HG02763 (cell line): ENCODE measurements around the gene CXorf49B.
A peak's percentile ranks its signal among the peaks of the same experiment; 100 is the strongest.
"Not testable (repeated sequence)": the region's sequence is repeated elsewhere in the genome, so short reads cannot be mapped to it uniquely, and the experiment has no call there.

Experiments
- ATAC-seq: cut with Tn5 transposase; IDR thresholded peaks from one replicate; pipeline ENCODE4 v1.9.1; 2021; ENCODE audit warnings: mild to moderate bottlenecking, moderate library complexity; ENCODE audit not compliant: unreplicated experiment

Gene CXorf49B

GRCh38 chrX:71763049-71763448 lies at the start of gene CXorf49B:
CXorf49B (plus strand) TSS chrX:71763349; CDS start chrX:71763424, 75 bp downstream.
- ATAC-seq = not testable (repeated sequence)

DNA sequence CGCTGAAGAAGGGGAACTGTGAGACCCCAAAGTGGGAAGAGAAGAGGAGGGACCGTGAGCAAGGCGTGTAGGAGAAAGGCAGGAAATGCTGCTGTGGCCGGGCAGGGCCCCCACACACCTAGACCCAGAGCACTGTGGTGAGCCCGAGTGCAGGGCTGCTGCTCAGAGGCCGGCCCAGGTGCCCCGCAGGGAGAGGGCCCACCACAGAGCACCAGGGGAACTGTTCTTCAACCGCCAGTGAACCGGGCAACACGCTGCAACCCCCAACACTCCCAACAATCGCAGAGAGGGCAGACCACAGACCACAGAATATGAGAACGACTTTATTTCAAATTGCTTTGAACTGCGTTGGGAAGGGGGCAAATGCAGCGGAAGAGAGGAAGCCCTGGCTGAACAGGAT lies 49.1 kb upstream of the CXorf49B start:
- ATAC-seq = not testable (repeated sequence)

DNA sequence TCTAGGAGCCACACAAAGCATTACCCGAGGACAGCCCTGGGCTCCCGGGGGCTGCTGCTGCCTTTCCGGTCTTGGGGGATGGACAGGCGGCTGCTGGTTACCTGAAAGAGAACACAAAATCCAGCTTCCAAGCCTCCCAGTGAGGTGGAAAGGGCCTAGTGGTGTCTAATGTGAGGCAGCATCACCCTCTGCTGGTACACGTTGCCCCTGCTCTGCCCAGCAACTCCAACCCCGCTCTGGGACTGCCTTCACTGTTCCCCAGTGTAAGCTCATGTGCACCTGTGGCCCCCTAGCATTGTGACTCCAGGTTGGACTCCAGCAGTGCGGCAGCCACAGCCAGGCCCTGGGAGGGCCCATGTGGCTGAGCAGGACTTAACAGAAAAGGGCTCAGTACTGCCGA lies 47.6 kb upstream of the CXorf49B start:
- ATAC-seq = not testable (repeated sequence)

DNA sequence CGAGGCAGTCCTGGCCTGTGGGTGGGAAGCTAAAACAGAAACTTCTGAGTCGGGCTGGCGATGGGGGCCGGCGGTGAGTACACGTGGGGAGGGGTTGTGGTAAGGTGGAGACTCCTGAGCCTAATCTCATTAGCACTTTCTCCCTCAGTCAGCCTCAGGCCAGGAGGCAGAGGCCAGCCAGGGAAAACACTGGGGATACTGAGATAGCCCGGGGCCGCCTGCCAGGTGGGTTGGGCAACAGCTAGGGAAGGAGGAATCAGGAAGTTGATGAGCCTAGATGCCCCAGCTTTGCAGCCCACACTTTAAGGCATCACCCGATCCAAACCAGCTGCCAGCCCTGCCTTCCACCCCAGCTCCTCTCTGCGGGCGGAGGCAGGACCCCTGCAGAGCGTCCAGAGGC lies 46.8 kb upstream of the CXorf49B start:
- not testable (repeated sequence) for ATAC-seq

DNA sequence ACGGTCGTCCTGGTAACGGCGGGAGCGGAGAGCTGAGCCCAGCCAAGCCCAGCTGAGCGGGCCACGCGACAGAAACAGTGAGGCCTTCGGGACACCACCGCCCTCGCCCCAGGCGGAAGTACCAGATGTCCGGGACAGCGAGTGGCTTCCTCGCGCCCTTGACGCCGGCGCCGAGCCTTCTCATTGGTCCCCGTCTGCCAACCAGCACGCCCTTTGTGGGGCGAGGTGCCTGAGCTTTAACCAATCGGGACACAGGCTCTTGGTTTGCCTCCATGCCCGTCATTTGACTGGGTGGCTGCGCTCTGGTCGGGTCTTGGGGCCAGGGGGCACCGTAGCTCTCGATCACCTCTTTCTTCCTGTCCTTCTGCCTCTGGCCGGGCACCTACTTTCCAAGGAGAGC lies 45.0 kb upstream of the CXorf49B start, which contains the start of gene CXorf49:
Gene CXorf49 (minus strand): TSS at position 101 of the 400 bp plus-strand sequence. CDS start 134 bp downstream, outside the sequence.
- not testable (repeated sequence) for ATAC-seq

DNA sequence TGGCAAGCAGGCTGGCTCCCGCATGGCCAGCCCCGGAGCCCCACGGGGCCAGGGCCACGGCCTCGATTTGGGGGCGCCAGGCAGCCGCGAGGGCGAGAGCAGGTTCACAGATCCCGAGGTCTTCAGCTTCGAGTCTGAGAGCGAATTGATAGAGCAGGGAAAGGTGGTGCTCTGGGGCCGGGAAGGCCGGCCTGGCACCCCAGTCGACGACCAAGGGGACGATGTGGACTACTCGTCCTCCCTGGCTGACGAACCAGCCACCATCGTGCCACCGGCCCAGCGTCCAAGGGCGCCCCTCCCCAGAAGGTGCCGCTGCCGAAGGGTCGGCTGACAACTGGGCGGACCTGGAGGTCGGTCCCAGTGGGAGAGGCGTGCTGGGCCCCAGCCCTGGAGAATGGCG lies 44.0 kb upstream of the CXorf49B start:
- ATAC-seq = not testable (repeated sequence)

- ATAC-seq = not testable (repeated sequence)
Observed at GRCh38 chrX:71720289-71720886, 42.8 kb upstream of the CXorf49B start.

GRCh38 chrX:71760688-71761281 lies 2.4 kb upstream of the CXorf49B start:
- not testable (repeated sequence) for ATAC-seq

GRCh38 chrX:71764832-71765231 lies 1.7 kb downstream of the CXorf49B start:
- ATAC-seq = not testable (repeated sequence)

DNA sequence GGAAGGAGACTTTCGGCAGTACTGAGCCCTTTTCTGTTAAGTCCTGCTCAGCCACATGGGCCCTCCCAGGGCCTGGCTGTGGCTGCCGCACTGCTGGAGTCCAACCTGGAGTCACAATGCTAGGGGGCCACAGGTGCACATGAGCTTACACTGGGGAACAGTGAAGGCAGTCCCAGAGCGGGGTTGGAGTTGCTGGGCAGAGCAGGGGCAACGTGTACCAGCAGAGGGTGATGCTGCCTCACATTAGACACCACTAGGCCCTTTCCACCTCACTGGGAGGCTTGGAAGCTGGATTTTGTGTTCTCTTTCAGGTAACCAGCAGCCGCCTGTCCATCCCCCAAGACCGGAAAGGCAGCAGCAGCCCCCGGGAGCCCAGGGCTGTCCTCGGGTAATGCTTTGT lies 2.5 kb downstream of the CXorf49B start:
- ATAC-seq = not testable (repeated sequence)

DNA sequence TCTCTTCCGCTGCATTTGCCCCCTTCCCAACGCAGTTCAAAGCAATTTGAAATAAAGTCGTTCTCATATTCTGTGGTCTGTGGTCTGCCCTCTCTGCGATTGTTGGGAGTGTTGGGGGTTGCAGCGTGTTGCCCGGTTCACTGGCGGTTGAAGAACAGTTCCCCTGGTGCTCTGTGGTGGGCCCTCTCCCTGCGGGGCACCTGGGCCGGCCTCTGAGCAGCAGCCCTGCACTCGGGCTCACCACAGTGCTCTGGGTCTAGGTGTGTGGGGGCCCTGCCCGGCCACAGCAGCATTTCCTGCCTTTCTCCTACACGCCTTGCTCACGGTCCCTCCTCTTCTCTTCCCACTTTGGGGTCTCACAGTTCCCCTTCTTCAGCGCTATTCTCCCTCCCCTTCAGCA lies 4.0 kb downstream of the CXorf49B start:
- ATAC-seq = not testable (repeated sequence)

DNA sequence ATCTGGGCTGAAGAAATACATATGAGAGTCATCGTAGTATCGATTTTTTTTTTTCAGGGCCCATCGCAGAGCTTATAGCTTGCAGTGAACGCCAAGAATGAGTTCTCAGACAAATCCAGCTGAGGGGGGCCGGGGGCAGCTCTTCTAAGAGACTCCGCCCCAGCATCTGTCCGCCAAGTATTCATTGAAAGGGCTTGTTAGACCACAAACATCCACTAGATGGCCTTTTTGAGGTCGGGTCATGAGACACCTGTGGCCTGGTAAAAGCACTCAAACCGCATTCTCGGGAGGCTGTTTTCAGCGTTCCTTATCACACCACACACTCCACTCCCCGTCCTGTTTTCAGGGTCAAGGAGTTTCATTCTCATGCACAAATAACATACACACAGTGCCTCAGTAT lies 15.2 kb downstream of the CXorf49B start:
- ATAC-seq = not testable (repeated sequence)

- ATAC-seq = not testable (repeated sequence)
Observed at GRCh38 chrX:71782225-71782949, 19.2 kb downstream of the CXorf49B start.

DNA sequence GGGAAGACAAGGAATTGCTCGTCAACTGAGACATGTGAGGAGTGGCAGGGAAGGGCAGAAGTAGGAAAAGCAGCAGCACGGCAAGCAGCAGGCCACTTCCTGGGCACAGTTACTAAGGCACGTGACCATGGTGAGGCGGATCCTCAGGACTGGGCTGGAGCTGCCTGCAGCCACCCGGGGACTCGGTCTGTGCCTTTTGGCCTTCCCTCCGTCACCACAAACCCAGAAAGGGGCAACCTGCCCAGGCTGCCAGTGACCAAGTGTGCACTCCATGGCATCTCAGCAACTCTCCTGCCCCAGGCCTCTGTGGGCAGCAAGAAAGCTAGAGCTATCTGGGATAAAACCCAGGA lies 19.8 kb downstream of the CXorf49B start:
- ATAC-seq = not testable (repeated sequence)

- peak; percentile 44 for ATAC-seq
Observed at GRCh38 chrX:71783569-71784347, 20.6 kb downstream of the CXorf49B start.

DNA sequence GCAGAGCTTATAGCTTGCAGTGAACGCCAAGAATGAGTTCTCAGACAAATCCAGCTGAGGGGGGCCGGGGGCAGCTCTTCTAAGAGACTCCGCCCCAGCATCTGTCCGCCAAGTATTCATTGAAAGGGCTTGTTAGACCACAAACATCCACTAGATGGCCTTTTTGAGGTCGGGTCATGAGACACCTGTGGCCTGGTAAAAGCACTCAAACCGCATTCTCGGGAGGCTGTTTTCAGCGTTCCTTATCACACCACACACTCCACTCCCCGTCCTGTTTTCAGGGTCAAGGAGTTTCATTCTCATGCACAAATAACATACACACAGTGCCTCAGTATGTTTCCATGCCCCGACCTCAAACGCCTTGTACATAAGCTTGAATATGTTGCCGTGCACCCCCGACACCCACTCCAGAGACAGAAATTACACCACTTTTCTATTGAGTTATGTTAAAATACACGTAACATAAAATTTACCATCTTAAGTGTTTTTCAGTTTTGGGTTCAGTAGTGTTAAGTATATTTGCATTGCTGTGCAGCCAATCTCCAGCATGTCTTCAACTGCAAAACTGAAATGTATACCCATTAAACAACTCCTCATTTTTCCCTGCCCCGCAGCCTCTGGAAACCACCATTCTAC lies 21.3 kb downstream of the CXorf49B start:
- peak; percentile 62 for ATAC-seq

- ATAC-seq = not testable (repeated sequence)
Observed at GRCh38 chrX:71806450-71806849, 43.3 kb downstream of the CXorf49B start.

DNA sequence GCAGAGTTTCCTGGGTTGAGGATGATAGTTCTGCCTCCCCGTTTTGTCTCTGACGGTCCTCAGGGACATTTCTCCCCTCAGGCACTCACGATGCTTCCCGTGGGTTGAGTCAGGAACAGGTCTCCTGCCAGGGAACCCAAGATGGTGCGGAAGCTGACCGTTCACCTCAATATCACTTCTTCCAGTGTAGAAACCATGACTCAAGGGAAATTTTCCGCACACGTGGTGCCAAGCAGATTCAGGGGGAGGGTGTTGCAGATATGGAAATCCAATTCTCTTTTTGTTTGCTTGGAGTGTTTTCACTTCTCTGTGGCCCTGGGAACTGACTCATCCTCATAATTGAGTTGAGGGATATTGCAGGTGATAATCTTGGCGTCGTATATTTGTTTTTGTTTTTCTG lies 46.7 kb downstream of the CXorf49B start:
- no peak for ATAC-seq

- no peak for ATAC-seq
Observed at GRCh38 chrX:71814123-71814912, 51.2 kb downstream of the CXorf49B start.
